Measurements from ENCODE around the gene L2HGDH. TPM values are rescaled to one million over a fixed set of nuclear protein-coding genes. Genes with fewer than 3 reads are reported as not detected.
A peak's percentile ranks its signal among the peaks of the same experiment; 100 is the strongest.

L2HGDH gene
- total and polyA plus RNA-seq, 9 of the 15 experiments (the other 6 are each of a cell fraction or from before 2014, with no cell fraction given): 1.7 to 16.1 (median 10.5) TPM

- no peak for TF ChIP-seq ZNF197 (CRISPR knock-in tag; IDR thresholded peaks at IDR 0.05; ENCODE audit: low read depth)
- TF ChIP-seq RAD51 (IDR thresholded peaks at IDR 0.05; ENCODE audit: borderline replicate concordance, low read depth): no peak
- TF ChIP-seq POLR2AphosphoS5 (IDR thresholded peaks at IDR 0.05; ENCODE audit: control insufficient read depth, insufficient read depth, low read depth, low read length): peak; percentile 15
- TF ChIP-seq SETDB1 (IDR thresholded peaks at IDR 0.05; ENCODE audit: low read length): no peak
- TF ChIP-seq KLF13 (tag; IDR thresholded peaks at IDR 0.05; ENCODE audit: borderline replicate concordance, low read depth): no peak
- TF ChIP-seq DNMT1 (IDR thresholded peaks at IDR 0.05): no peak
- TF ChIP-seq, protein P1, sequence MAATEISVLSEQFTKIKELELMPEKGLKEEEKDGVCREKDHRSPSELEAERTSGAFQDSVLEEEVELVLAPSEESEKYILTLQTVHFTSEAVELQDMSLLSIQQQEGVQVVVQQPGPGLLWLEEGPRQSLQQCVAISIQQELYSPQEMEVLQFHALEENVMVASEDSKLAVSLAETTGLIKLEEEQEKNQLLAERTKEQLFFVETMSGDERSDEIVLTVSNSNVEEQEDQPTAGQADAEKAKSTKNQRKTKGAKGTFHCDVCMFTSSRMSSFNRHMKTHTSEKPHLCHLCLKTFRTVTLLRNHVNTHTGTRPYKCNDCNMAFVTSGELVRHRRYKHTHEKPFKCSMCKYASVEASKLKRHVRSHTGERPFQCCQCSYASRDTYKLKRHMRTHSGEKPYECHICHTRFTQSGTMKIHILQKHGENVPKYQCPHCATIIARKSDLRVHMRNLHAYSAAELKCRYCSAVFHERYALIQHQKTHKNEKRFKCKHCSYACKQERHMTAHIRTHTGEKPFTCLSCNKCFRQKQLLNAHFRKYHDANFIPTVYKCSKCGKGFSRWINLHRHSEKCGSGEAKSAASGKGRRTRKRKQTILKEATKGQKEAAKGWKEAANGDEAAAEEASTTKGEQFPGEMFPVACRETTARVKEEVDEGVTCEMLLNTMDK (IDR thresholded peaks at IDR 0.05; ENCODE audit: borderline replicate concordance, insufficient read depth, low read depth, low read length, poor library complexity, severe bottlenecking): no peak
- no peak for TF ChIP-seq ZNF76 (CRISPR knock-in tag; IDR thresholded peaks at IDR 0.05; ENCODE audit: borderline replicate concordance)
- no peak for TF ChIP-seq BDP1 (IDR thresholded peaks at IDR 0.05; ENCODE audit: insufficient read depth, insufficient read length)
- TF ChIP-seq SP1 (CRISPR knock-in tag; IDR thresholded peaks at IDR 0.05): peak; percentile 63
- peak in 1 of 2 experiments; percentile 54; a peak in 1 of 4 replicates for TF ChIP-seq ZNF639 (CRISPR knock-in tag; conservative IDR thresholded peaks at IDR 0.05 in 1 of 2, IDR thresholded peaks at IDR 0.05 in 1 of 2)
- peak; percentile 61 for TF ChIP-seq TAF1 (IDR thresholded peaks at IDR 0.05; ENCODE audit: control insufficient read depth, extremely low read depth, insufficient read depth, low read length, severe bottlenecking)
- TF ChIP-seq SAP30 (IDR thresholded peaks at IDR 0.05; ENCODE audit: borderline replicate concordance, insufficient read depth, low read depth, low read length, poor library complexity, severe bottlenecking): no peak
- TF ChIP-seq KDM5B (IDR thresholded peaks at IDR 0.05; ENCODE audit: insufficient replicate concordance, low read depth, low read length): peak; percentile 74
- no peak for TF ChIP-seq BRD4 (IDR thresholded peaks at IDR 0.05)
- no peak for TF ChIP-seq KAT7 (CRISPR knock-in tag; IDR thresholded peaks at IDR 0.05; ENCODE audit: borderline replicate concordance)
- TF ChIP-seq CEBPG (CRISPR knock-in tag; IDR thresholded peaks at IDR 0.05): no peak
- TF ChIP-seq CEBPG (tag; conservative IDR thresholded peaks at IDR 0.05 in 1 of 2, IDR thresholded peaks at IDR 0.05 in 1 of 2): no peak
- peak; percentile 61 for TF ChIP-seq EGR1 (conservative IDR thresholded peaks at IDR 0.05)
Observed at GRCh38 chr14:50231475-50232275, 80.4 kb downstream of the L2HGDH start, which contains the start of gene SOS2 (continued).
